MG63 (cell line): Measurements from ENCODE around the gene NFIC. TPM values are rescaled to one million over a fixed set of nuclear protein-coding genes. Genes with fewer than 3 reads are reported as not detected.
"Not testable (repeated sequence)": the region's sequence is repeated elsewhere in the genome, so short reads cannot be mapped to it uniquely, and the experiment has no call there.

Source experiments
- DNase-seq: peaks from one replicate; pipeline ENCODE4 v3.0.0-alpha.2; 2020
- H3K27me3 ChIP-seq: fragments of 250-450 bp; sonication (Bioruptor Pico); 2 replicates; pipeline ENCODE4 v1.5.1; 2020; ENCODE audit warnings: mild to moderate bottlenecking, moderate library complexity
- H3K36me3 ChIP-seq: fragments of 250-450 bp; sonication (Bioruptor Pico); 2 replicates; pipeline ENCODE4 v1.5.1; 2020; ENCODE audit warnings: mild to moderate bottlenecking, moderate library complexity
- H3K4me3 ChIP-seq: fragments of 250-450 bp; sonication (Bioruptor Pico); 2 replicates; pipeline ENCODE4 v1.5.1; 2020; ENCODE audit warnings: mild to moderate bottlenecking, moderate library complexity
- H3K9me3 ChIP-seq: fragments of 250-450 bp; sonication (Bioruptor Pico); 2 replicates; pipeline ENCODE4 v1.5.1; 2020; ENCODE audit warnings: mild to moderate bottlenecking, moderate library complexity
- total RNA-seq: library from RNA; depleted of rRNA; stranded (reverse); fragments of >200 nt; shearing (Covaris generic); gene quantifications from 2 replicates; pipeline ENCODE4 v1.2.3, GENCODE V29; 2014; ENCODE audit warnings: low replicate concordance

Gene NFIC
- total RNA-seq, 1 experiment from 2014 or later = 14.1 TPM

DNA sequence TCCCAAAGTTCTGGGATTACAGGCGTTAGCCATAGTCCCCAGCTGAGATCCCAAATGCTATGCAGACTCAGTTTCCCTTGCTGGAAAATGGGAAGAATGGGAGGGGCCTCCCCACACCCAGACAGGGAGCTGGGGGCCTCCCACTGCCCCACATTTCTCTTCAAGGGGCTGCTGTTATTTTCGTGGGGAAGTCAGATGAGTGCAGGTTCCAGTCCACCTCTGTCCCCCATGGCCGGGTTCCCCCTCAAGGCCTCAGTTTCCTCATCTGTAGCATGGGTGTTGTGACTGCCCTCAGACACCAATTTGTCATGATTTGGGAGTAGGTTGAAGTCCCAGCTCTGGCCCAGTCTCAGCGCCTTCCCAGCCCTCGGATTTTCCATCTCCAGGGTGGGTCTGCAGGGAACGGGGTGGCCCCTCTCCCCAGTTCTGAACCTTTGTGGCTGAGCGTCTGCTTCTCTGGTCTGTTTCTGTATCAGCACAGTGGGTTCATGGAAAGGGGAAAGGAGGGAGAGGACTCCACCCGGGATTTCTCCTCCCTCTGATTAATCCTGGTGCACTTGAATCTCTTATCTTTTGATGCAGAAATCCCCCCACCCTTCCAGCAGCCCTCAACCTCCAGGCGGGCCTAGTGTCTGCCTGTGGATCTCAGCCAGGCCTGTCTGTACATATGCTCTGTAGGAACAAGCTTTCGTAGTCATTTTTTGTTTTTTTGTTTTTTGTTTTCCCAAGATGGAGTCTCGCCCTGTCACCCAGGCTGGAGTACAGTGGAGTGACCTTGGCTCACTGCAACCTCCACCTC is 12.2 kb downstream of the NFIC start:
- Histone ChIP-seq H3K9me3 (no peaks in the 10 kb centered on the region), H3K36me3 (peaks cover 11% of the 10 kb centered on the region), H3K27me3 (no peaks in the 10 kb centered on the region), H3K4me3 (no peak overlapping the region)
- no peak for DNase-seq

DNA sequence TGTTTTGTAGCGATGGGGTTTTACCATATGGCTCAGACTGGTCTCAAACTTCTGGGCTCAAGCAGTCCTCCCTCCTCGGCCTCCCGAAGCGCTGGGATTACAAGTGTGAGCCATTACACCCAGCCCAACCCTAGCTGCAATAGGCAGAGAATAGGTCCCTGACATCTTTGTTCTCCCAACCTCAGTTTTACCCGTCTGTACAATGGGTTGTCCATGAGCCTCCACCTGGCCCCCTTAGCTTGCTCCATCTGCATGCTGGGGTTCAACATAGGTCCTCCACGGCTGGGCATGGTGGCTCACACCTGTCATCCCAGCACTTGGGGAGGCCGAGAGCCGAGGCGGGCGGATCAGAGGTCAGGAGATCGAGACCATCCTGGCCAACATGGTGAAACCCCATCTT is 14.4 kb downstream of the NFIC start:
- no peak for DNase-seq
- Histone ChIP-seq H3K27me3 (no peaks in the 10 kb centered on the region), H3K4me3 (no peak overlapping the region), H3K36me3 (peaks cover 11% of the 10 kb centered on the region), H3K9me3 (no peaks in the 10 kb centered on the region)

DNA sequence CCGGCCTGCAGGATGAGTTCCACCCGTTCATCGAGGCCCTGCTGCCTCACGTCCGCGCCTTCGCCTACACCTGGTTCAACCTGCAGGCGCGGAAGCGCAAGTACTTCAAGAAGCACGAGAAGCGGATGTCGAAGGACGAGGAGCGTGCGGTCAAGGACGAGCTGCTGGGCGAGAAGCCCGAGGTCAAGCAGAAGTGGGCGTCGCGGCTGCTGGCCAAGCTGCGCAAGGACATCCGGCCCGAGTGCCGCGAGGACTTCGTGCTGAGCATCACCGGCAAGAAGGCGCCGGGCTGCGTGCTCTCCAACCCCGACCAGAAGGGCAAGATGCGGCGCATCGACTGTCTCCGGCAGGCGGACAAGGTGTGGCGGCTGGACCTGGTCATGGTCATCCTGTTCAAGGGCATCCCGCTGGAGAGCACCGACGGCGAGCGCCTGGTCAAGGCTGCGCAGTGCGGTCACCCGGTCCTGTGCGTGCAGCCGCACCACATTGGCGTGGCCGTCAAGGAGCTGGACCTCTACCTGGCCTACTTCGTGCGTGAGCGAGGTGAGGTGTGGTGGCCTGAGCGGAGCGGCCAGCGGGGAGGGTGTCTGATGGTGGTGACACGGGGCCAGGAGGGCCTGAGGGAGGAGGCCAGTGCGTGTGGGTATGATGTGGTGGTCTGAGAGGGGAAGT is 15.5 kb downstream of the NFIC start:
- DNase-seq = no peak
- Histone ChIP-seq H3K27me3 (no peaks in the 10 kb centered on the region), H3K4me3 (no peak overlapping the region), H3K36me3 (peaks cover 11% of the 10 kb centered on the region), H3K9me3 (no peaks in the 10 kb centered on the region)

DNA sequence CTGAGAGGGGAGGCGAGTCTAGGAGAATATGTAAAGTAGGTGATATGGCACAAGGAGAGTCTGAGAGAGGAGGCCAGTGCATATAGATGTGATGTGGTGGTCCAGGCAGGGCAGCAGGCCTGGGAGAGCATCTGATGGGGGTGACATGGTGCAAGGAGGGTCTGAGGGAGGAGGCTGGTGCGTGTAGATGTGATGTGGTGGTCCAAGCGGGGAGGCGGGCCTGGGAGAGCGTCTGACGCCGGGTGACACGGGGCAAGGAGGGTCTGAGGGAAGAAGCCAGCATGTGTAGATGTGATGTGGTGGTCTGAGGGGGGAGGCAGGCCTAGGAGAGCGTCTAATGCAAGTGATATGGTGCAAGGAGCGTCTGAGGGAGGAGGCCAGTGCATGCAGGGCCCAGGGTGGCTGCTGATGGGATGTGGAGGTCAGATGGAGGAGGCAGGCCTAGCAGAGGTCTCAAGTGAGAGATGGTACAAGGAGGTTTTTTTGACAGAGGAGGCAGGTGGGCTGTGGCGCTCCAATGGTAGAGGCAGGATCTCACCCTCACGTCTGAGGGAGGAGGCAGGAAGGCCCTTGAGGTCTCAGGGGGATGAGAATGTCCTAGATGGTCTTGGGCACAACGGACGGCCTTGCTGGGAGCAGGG is 16.2 kb downstream of the NFIC start:
- H3K36me3 ChIP-seq = peaks cover 11% of the 10 kb centered on the region
- DNase-seq = no peak

DNA sequence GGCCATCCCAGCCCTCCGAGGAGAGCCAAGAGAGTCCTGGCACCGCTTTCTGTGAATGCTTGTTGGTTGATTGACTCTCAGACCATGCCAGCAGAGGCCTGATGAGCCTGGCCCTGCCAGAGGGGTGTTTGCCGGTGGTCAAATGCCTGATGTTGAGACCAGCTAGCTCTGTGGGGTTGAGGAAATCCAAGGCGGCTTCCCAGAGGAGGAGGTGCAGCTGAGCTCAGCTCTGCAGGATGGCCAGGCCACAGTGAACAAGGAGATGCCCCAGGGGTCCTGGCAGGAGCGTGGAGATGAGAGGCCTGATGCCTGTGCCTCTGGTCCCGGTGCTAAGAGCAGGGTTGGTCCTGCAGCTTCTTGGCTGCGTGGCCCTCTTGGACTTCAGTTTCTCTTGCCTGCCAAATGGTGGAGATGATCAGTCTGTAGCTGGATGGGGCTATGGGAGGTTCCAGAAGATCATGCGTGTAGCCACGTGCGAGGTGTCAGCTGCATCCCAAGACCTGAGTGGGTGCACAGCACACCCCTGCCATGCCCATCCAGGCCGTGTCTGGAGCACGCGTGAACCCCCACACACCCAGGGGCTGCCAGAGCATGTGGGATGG is 16.8 kb downstream of the NFIC start:
- Histone ChIP-seq H3K27me3 (no peaks in the 10 kb centered on the region), H3K9me3 (no peaks in the 10 kb centered on the region), H3K4me3 (no peak overlapping the region), H3K36me3 (peaks cover 13% of the 10 kb centered on the region)
- DNase-seq = peak; percentile 75

More for the DNA sequence above, 16.2 kb downstream of the NFIC start:
- no peaks in the 10 kb centered on the region for H3K9me3 ChIP-seq
- H3K27me3 ChIP-seq = no peaks in the 10 kb centered on the region
- H3K4me3 ChIP-seq = no peak overlapping the region

DNA sequence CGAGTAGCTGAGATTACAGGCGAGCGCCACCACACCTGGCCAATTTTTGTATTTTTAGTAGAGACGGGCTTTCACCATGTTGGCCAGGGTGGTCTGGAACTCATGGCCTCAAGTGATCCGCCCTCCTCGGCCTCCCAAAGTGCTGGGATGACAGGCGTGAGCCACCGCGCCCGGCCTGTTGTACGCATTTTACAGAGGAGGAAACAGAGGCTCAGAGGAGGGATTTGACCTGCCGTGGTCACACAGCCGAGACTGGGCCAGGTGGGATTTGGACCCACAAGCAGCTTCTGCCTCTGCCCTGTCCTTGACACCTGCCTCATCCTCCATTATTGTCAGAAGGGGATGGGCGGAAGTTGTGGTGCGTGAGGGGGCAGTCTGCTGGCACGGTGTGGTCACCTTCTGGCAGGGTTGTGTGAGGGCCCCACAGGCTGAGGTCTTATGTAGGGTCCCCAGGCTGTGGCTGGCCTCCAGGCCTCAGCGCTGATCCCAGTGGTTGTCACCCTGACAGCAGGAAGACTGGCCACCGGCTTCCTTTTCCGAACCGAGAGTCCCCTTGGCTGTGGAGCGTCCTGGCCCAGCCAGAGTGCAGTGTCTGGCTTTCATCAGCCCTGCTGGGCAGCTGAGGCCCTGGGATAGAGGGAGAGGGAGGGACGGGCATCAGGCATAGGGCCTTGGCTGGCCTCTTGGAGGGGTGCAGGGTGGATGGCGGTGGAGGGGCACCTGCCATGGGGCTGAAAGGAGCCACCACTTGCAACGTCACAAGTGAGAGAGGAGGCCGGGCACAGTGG is 20.3 kb downstream of the NFIC start:
- DNase-seq = no peak
- Histone ChIP-seq H3K36me3 (peaks cover 24% of the 10 kb centered on the region), H3K4me3 (no peak overlapping the region), H3K9me3 (no peaks in the 10 kb centered on the region), H3K27me3 (no peaks in the 10 kb centered on the region)

DNA sequence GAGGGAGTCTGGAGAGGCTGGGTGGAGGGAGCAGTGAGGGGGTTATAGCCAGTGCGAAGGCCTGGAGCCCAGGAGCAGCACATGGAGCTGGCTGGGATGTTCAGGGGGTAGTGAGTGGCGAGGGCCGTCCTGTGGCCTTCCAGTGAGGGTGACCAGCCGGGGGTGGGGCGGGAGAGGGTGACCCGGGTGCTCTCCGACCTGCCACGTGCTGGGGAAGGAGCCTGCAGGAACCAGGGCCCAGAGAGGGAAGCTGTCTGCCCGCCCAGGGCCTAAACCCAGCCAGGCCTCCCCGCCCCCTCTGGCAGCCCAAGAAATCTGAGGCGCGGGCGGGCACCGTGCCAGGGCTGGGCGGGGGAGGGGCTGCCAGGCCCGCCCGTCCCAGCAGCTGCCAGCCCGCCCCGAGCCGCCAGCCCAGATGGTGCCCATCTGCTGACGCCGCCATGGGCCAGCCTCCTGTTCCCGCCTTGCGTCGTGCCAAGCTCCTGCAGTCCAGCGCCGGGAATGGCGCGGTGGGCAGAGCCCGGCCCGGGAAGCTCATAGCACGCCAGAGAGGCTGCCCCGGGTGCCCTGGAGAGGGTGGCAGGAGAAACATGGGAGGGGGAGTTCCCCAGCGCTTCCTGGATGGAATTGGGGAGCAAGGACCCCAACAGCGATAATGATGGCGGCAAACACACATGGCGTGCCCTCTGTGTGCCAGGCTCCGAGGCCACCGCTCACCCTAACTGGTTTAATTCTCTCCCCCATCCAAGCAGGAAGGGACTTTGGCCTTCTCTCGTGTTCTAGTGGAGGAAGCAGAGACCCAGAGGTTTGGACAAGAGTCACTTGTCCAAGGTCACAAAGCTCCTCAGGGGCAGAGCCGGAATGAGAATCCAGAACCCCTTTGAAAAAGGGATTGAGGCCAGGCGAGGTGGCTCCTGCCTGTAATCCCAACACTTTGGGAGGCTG is 21.5 kb downstream of the NFIC start:
- Histone ChIP-seq H3K9me3 (no peaks in the 10 kb centered on the region), H3K4me3 (no peak overlapping the region), H3K27me3 (no peaks in the 10 kb centered on the region), H3K36me3 (peaks cover 17% of the 10 kb centered on the region)
- DNase-seq = peak; percentile 89

DNA sequence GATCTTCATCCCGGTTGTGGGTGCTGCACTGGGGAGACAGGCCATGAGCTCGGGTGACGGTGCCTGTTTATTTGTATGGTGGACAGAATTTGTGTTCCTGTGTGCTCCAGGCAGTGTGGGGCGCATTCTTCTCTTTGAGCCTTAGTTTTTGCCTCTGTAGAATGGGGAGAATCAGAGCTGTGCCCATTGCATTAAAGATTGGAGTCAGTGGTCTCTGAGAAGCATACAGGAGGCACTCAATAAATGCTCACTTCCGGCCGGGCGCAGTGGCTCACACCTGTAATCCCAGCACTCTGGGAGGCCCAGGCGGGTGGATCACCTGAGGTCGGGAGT is 23.0 kb downstream of the NFIC start:
- no peaks in the 10 kb centered on the region for H3K9me3 ChIP-seq
- H3K4me3 ChIP-seq = no peak overlapping the region
- DNase-seq = no peak
- no peaks in the 10 kb centered on the region for H3K27me3 ChIP-seq
- peaks cover 17% of the 10 kb centered on the region for H3K36me3 ChIP-seq

DNA sequence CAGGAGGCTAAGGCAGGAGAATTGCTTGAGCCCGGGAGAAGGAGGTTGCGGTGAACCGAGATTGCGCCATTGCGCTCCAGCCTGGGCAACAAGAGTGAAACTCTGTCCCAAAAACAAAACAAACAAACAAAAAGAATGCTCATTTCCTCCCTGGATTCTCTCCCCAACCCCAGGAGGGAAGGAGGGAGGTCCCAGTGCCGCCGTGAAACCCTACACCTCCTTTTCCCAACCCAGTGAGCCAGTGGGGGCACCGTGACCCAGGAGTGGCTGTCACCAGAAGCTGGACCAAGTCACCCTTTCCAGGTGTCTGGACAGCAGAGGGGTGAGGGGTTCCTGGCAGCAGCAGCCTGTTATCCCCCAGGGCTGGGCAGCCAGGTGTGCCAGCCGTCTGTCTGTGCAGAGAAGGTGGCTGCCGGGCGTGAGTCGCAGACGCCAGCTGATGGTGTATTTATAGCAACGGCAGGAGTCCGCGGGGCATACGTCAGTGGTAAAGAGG is 23.5 kb downstream of the NFIC start:
- no peak overlapping the region for H3K4me3 ChIP-seq
- no peaks in the 10 kb centered on the region for H3K9me3 ChIP-seq
- DNase-seq = no peak
- H3K27me3 ChIP-seq = no peaks in the 10 kb centered on the region
- peaks cover 21% of the 10 kb centered on the region for H3K36me3 ChIP-seq

DNA sequence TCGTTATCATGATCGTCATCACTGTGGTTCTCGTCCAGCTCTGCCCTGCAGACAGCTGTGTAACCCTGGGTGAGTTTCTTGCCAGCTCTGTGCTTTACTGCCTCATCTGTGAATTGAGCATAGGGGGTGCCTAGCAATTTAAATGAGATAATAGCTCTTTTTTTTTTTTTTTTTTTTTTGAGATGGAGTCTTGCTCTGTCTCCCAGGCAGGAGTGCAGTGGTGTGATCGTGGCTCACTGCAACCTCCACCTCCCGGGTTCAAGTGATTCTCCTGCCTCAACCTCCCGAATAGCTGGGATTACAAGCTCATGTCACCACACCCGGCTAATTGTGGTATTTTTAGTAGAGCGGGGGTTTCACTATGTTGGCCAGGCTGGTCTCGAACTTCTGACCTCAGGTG is 25.5 kb downstream of the NFIC start:
- DNase-seq, H3K4me3 ChIP-seq, H3K9me3 ChIP-seq, H3K27me3 ChIP-seq: not testable (repeated sequence)
- H3K36me3 ChIP-seq = peaks cover 22% of the 10 kb centered on the region

DNA sequence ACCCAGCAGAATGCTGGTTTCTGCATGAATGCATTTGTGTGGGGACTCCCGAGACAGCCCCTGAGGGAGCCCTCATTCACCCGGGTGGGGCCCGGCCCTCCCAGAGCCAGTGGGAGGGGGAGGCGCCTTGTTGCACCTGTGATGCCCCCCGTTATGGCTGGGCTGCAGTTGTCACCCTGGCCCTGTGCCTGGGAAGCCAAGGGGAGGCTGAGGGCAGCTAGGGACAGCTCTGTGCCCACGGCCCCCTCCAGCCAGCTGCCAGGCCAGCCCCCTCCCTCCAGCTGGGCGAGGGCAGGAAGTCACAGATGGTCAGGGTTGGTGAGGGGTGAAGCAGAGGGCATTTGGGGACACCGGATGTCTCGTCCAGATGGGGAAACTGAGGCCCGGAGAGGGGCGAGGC is 26.1 kb downstream of the NFIC start:
- DNase-seq = no peak
- peaks cover 22% of the 10 kb centered on the region for H3K36me3 ChIP-seq
- H3K9me3 ChIP-seq = no peaks in the 10 kb centered on the region
- H3K27me3 ChIP-seq = no peaks in the 10 kb centered on the region
- no peak overlapping the region for H3K4me3 ChIP-seq

DNA sequence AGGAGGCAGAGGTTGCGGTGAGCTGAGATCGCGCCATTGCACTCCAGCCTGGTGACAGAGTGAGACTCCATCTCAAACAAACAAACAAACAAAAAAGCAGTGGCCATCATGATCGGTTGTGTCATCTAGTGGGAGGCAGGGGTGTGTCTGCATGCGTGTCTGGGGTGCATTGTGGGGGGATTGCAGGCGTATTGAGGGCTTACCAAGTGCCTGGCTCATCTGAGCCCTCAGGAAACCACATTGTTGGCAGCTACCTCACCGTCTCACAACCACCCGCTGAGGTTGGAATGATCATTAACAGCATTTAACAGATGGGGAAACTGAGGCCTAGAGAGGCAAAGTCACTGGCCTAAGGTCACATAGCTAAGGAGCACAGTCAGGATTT is 30.5 kb downstream of the NFIC start:
- H3K9me3 ChIP-seq = no peaks in the 10 kb centered on the region
- H3K27me3 ChIP-seq = no peaks in the 10 kb centered on the region
- peaks cover 6% of the 10 kb centered on the region for H3K36me3 ChIP-seq
- no peak for DNase-seq
- H3K4me3 ChIP-seq = no peak overlapping the region

DNA sequence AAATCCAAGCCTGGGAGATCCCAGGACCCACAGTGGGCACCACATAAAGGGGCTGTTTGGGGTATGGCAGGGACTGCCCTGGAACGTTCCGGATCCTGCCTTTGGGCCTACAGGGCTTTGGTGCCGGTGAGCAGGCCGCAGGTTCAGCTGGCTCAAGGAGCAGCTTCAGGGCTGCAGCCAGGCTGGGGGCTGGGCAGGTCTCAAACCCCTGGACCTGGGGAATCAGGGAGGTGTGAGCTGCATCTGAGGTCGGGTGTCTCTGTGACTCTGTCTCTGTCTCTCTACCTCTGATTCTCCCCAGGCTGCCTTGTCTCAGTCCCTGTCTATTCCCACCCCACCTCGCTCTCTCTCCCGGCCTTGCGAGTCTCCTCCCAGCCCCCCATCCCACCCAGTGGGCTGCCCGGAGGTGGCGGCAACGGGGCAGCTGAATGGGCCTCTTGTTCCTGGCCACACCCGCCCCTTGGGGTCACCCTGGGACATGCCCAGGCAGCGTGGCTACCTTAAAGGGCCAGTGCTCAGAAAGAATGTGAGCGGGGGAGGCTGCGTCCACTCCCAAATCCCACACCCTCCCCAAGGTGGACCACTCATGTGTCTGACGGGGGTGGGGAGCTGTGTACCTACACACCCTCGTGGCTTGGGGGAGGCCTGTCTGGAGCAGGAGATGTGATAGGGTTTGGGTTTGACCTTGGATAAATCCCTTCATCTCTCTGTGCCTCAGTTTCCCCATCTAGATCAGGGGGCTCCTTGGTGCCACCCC is 31.1 kb downstream of the NFIC start:
- DNase-seq = no peak

DNA sequence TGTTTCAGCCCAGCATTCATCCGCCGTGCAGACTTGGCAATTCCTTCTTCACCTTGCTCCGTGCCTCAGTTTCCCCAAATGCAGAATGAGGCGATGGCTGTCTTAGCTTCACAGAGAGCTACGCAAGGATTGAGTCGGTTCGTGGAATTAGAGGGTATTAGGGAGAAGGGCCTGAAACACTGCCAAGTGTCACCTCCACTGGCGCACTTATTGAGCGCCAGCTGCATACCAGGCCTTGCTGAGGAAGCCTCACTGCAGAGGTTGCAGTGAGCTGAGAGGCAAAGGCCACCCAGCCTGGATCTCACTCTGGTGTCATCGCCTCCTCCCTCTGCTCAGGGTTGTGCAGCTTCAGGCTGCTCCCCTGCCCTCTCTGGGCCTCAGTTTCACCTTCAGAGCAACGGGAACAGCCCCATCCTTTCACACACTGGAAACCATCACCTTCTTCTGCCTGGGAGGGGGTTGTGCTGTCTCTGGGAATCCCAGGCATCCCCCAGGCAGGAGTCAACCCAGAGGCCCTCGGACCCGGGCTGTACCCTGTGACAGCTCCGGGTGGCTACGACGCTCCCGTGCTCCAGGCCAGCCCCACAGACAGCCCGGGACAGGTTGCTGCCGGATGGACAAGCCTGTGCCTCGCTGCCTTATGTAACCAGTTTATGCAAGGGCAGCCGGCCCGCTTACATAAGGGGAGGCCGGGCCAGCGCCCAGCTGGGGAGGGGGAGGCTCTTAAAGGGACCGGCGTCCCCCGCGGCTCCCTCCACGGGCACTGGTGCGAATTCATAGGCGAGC is 31.9 kb downstream of the NFIC start:
- no peaks in the 10 kb centered on the region for H3K9me3 ChIP-seq
- DNase-seq = no peak
- H3K4me3 ChIP-seq = no peak overlapping the region
- H3K27me3 ChIP-seq = no peaks in the 10 kb centered on the region
- H3K36me3 ChIP-seq = peaks cover 10% of the 10 kb centered on the region

More for the DNA sequence above, 31.1 kb downstream of the NFIC start:
- Histone ChIP-seq H3K9me3 (no peaks in the 10 kb centered on the region), H3K36me3 (peaks cover 8% of the 10 kb centered on the region), H3K4me3 (no peak overlapping the region), H3K27me3 (no peaks in the 10 kb centered on the region)
